Stimulated activated naive CD4-positive, alpha-beta T cell treated with Interleukin-2 at 50 U/mL for 16 hours (primary cell): ENCODE results near the gene CYSTM1.
"Not testable (repeated sequence)": the region's sequence is repeated elsewhere in the genome, so short reads cannot be mapped to it uniquely, and the experiment has no call there.

Experiments
- DNase-seq: peaks from one replicate; lab custom pipeline; 2025; lab: John Stamatoyannopoulos, UW

Gene CYSTM1

DNA sequence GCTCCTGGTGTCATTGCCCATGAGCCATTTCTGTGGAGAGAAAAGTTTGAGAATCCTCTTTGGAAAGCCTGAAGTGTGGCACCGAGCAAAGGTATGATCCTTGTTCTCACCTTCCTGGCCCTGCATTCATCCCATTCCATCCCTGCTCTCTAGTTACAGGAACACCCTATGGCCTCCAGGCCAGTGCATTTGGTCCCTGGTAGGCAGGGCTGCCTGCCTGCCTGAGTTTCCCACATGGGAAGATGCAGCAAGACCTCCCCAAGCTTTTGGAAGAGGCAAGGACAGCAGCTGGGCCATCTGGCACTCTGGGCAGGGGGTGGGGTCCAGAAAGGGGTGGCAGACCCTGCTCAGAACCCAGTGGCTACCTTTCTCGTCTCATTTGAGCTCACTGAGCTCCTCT is 24.8 kb upstream of the CYSTM1 start:
- DNase-seq, result no peak

- DNase-seq, result no peak
Measured at GRCh38 chr5:140151144-140152021, 23.6 kb upstream of the CYSTM1 start.

DNA sequence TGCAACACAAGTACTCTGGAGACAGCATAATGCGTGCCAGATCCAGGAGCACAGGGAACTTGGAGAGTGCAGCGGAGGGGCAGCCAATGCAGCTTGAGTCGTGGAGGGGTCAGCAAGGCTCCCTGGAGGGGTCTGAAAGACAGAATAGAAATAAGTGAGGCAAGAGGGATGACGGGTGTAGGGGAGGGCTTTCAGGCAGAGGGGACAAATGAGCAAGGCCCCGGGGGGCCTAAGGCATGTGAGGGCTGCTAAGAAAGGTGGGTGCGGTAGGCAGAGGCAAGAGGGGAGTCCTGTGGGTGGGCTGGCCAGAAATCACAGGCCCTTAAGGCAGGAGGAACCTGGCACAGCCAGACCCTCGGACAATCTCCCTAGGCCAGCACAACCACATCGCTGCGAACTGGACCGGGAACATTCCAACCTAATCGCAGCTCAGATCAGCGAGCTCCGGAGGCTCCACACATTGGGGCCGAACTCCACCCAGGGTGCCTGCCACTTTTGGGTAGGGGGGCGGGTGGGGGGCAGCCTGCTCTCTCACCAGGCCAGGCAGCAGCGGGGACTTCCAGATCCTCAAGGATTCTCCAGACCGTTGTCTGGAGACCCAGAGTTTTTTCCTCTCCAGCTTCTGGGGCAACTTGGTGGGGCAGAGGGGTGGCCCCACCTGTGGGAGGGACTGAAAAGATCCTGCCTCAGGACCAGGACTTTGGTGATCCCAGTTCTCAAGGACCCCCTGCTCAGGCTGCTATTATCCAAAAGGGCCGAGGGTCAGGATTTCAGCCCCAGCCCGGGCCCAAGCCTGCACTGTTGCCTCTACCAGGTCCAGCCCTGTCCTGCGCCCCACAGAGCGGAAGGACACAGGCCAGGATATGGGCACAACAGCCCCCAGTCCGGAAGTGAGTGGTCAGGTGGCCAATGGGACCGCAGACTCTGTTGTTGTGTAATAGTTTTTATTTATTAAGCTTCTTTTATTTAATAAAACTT is 22.7 kb upstream of the CYSTM1 start:
- DNase-seq, result no peak

- DNase-seq, result no peak
Measured at GRCh38 chr5:140153255-140153654, 21.7 kb upstream of the CYSTM1 start.

DNA sequence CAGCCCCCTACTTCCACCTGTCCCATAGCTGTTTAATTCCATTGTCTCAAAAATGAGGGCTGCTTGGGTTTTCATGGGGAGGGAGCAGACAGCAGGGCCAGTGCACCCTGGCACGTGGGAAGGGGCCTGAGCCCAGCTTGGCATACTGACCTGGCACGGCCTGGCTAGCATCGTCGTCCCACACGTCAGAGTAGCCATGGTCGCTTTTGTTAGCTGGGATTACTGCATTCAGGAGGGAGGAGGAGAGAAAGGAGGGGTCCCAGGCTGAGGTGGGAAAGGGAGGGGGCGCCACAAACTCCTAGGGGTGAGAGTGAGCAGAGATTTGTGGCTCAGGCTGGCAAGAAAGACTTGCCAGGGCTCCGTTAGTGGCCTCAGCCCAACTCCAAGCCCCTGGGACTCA is 21.1 kb upstream of the CYSTM1 start:
- no peak for DNase-seq

- not testable (repeated sequence) for DNase-seq
Measured at GRCh38 chr5:140154710-140155381, 20.1 kb upstream of the CYSTM1 start.

DNA sequence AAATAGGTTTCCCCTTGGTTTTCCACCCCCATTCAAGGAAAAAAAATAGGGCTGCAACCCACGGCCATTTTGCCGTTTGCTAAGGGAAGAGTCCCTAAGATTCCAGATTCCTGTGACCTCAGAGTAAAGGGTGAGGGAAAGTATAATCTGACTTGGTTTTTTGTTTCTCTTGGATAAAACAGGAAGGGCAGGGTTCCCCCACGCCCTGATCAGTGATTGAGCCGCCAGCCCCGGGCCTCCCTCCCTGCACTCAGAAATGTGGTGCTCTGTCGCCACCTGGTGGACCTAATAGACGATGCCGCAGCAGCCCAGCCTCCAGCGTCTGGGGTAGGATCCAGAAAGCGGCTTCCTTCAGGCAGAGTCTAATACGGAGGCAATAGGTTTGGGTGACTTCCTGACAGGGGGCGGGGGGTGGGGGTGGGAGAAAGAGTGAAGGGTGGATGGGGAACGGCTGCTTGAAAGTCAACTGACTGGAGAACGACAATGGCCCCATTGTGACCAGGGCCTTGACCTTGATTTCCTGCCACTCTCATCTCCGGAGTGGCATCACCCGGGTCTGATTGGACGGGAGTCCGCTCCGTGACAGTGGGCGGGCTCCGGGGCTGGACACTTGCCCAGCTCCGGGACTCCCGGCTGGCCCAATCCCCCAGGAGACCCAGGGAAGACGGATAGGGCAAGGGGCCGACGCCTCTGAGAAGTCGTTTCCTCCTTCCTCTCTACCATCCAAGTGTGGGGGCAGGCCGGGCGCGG is 17.8 kb upstream of the CYSTM1 start:
- peak; percentile 80 for DNase-seq

GRCh38 chr5:140159014-140159927 is 15.7 kb upstream of the CYSTM1 start:
- DNase-seq, result no peak

- no peak for DNase-seq
Measured at GRCh38 chr5:140162275-140162674, 12.7 kb upstream of the CYSTM1 start.

- no peak for DNase-seq
Measured at GRCh38 chr5:140162781-140163180, 12.2 kb upstream of the CYSTM1 start.

DNA sequence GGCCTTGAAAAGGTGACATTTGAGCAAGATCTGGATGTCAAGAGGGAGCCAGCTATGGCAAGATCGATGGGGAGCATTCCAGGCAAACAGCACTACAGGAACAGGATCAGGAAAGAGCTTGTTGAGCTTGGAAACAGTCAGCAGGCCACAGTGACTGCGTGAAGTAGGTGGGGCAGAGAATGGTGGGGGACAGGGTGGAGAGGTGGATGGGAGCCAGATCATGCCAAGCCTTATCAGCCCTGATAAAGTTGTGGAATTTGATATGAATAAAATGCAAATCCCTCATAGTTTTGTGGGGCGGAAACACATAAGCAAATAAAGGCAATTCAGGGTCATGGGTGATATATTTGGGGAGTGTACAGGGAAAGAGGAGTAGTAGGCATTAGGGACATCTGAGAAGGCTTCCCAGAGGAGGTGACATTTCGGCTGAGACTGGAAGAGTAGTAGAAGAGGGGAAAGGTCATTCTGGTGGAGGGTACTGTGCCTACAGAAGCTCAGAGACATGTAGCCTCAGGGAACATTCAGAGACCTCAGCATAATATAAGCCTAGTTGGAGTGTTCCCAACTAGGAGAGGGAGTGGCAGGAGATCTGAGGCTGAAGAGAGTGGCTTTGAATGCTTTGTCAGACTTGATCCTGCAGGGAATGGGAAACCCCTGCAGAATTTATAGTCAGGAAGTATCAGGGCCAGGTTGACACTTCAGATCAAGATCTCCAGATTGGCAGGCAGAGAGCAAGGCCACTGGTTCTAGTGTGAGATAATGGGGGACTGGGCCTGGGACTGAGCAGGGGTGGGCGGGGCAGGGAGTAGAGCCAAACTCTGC is 9.7 kb upstream of the CYSTM1 start:
- DNase-seq, result no peak

GRCh38 chr5:140165923-140166270 is 9.1 kb upstream of the CYSTM1 start:
- DNase-seq, result no peak

DNA sequence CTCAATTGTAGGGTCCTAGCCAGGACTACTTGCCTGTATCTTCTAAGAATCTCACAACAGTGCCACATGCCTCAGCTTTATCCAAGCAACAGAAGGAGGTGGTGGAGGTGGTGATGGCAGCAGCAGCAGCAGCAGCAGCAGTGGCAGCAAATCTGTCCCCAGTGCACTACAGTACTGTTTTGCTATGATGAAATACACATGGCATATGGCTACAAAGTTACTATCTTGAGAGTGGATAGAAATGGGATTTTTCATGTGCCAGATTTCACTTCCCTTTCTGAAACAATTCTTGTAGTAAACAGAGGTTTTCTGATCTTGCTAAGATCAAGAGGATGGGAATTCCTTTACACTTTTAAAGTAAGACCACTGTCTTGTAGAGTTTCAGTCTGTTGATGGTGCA is 8.1 kb upstream of the CYSTM1 start:
- no peak for DNase-seq

DNA sequence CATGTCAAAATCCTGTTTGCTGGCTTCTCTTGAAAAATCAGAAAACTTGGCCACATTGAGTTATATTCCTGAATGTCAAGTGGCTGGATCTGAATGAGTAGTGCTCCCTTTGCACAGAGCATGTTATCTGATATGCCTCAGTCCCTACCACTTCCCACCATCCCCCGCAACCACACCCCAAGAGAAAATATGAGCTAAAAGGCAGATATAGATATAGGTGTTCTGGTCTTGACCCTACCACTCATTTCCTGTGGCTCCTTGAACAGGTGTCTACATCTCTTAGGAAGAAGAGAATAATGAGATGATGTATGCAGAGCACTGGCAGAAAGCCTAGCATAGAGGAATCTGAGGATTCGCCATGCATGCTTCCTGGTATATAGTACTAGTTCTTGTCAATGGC is 6.6 kb upstream of the CYSTM1 start:
- no peak for DNase-seq

- no peak for DNase-seq
Measured at GRCh38 chr5:140169410-140169809, 5.6 kb upstream of the CYSTM1 start.

- DNase-seq, result no peak
Measured at GRCh38 chr5:140172483-140172882, 2.5 kb upstream of the CYSTM1 start.

- DNase-seq, result no peak
Measured at GRCh38 chr5:140174014-140174413, 974 bp upstream of the CYSTM1 start.

DNA sequence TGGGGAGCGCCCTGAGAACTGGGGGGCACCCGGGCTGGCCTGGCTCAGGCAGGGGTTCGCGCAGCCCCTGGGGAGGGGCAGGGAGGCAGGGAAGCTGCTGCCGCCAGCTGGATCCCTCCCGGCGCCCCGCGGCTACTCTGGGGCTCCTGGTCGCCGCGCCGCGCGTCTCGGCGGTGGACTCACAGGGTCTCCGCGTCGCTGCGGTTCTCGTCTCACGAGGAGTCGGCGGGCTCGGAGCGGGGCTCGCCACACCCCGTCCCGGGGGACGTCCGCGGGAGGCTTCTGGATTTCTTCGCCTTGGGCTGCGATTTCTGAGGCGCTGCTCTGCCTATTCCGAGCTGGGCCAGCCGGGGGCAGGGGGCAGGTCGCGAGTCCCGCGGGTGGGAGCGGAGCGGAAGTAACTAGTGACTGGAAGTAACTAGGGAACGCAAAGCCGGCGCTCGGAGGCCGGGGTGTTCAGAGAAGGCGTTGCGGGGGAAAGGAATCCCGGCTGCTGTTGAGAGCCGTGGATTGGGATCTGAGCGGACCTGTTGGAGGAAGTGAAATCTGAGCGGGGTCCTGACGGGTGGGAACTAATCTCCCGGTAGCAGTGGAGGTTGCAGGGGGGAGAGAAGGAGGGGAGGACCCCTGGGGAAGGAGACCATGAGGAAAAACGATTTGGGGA is 511 bp downstream of the CYSTM1 start:
- peak; percentile 57 for DNase-seq

DNA sequence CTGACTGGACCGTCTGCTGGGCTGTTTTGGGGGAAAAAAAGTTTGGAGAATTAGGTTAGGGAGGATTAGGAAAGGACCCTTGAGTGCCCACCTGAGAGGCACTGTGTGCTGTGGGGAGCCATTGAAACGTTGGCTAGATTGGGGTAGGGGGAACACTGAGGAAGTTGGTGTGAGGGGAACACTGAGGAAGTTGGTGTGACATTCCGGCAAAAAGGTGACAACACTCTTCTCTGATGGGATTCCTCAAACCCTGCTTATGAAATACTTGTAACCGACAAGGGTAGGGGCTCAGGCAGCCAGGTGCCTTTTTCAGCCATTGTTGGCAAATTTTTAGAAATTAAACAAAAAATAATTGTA is 1.0 kb downstream of the CYSTM1 start:
- DNase-seq, result no peak
